ENCODE data around the gene CARD10.
A peak's percentile ranks its signal among the peaks of the same experiment; 100 is the strongest.

CARD10 gene

DNA sequence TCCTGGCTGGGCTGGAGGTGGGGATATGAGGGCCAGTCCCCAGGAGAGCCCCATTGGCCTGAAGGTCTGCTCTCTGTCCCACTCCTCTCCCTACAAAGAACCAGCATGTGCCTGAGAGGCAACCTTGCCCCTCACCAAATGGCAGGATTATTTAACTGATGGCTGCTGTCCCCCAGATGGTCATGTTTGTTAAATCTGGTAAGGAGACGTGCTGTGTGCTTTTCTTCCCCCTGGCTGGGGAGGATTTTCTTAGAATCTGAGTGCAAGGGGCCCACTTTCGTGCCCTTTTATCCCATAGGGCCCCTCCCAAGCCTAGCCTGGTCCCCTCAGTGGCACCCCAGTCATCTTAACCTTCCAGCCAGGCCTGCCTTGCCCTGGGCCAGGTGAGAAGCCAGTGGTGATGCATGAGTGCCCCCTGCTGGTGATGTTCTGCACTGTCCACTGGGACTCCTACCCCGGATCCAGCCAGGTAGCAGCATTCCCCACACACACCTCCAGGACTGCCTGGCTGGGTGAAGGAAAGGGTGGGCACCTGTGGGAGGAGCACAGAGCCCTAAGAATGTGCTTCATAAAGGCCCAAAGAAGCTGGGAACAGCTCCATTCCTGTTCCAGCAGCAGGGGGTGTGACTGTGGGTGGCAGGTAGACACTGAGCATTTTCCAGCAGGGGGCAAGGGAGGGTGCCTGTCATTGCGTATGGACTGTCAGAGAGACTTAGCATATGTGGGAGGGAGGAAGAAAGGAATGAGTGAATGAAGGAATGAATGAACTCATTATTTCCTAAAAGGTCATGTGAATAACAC, 61.9 kb downstream of the CARD10 start:
- TF ChIP-seq L3MBTL2 (conservative IDR thresholded peaks at IDR 0.05) (no peak), FOXM1 (IDR thresholded peaks at IDR 0.05; ENCODE audit: borderline replicate concordance) (peak; percentile 23; the same call in 1 of the 2 replicates)
- ChIA-PET POLR2A (interaction anchor here (1.3 kb wide), 1 partner anchor 139 kb away, joined by 3 read pairs; no protein-coding TSS in a partner anchor), CTCF (interaction anchor here (0.9 to 4.3 kb wide), 5 partner anchors 8 to 153 kb away, joined by 3 to 46 read pairs (median 4); no protein-coding TSS in a partner anchor)
- DNase-seq (ENCODE audit: extremely low spot score) = peak; percentile 93

DNA sequence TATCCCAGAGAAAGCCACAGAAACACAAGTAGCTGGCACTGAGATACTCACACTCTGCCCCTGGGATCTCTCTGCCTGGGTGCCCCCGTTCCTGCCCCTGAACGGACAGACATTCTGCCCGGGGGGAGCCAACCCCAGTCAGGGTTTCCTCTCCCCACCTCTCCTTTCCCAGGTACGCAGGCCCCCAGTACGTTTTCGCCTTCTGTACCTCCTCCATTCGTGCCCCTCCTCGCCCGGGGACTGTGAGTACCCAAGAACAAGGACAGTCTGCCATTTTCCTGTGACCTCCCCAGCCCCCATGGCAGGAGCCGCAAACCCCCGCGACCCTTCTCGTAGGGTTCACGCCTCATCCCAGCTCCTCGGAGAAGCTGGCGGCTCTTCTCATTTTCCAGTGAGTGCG, 62.9 kb downstream of the CARD10 start:
- TF ChIP-seq BHLHE40 (IDR thresholded peaks at IDR 0.05; ENCODE audit: borderline replicate concordance) (no peak), HDGF (IDR thresholded peaks at IDR 0.05; ENCODE audit: borderline replicate concordance) (no peak), LEF1 (IDR thresholded peaks at IDR 0.05; ENCODE audit: borderline replicate concordance) (no peak), FOXM1 (IDR thresholded peaks at IDR 0.05; ENCODE audit: borderline replicate concordance) (no peak), ELF4 (IDR thresholded peaks at IDR 0.05) (no peak), ZNF384 (IDR thresholded peaks at IDR 0.05) (no peak), SP1 (IDR thresholded peaks at IDR 0.05) (no peak), SUZ12 (IDR thresholded peaks at IDR 0.05) (no peak), TARDBP (IDR thresholded peaks at IDR 0.05) (no peak), ARNT (IDR thresholded peaks at IDR 0.05) (no peak), FOXK2 (IDR thresholded peaks at IDR 0.05) (no peak), L3MBTL2 (conservative IDR thresholded peaks at IDR 0.05) (no peak), NFRKB (IDR thresholded peaks at IDR 0.05) (no peak)
- TF ChIP-seq, protein P1, sequence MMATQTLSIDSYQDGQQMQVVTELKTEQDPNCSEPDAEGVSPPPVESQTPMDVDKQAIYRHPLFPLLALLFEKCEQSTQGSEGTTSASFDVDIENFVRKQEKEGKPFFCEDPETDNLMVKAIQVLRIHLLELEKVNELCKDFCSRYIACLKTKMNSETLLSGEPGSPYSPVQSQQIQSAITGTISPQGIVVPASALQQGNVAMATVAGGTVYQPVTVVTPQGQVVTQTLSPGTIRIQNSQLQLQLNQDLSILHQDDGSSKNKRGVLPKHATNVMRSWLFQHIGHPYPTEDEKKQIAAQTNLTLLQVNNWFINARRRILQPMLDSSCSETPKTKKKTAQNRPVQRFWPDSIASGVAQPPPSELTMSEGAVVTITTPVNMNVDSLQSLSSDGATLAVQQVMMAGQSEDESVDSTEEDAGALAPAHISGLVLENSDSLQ (IDR thresholded peaks at IDR 0.05) = no peak
- DNase-seq (ENCODE audit: extremely low spot score) = no peak
- ChIA-PET CTCF (interaction anchor here (0.7 to 4.3 kb wide), 5 partner anchors 16 to 151 kb away, joined by 3 to 46 read pairs (median 3); no protein-coding TSS in a partner anchor), POLR2A (no interaction called here)

DNA sequence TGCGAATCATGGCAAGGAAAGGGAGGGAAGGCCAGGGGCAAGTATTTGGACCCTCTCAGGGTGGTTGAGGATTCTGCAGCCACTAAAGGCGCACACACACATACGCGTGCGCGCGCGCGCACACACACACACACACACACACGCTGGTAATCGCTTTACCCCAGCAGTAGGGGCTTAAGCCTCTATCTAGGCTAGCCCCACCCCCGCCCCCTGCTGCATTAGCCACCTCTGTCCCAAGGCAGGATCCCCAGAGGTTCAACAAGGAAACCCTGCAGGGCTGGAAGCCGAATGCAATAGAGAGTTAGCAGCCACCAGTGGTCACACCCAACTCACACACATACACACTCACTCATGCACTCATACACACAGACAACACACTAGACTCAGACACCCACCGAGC, 63.3 kb downstream of the CARD10 start:
- DNase-seq (ENCODE audit: extremely low spot score) = no peak
- ChIA-PET CTCF (interaction anchor here (0.8 to 4.3 kb wide), 4 partner anchors 17 to 151 kb away, joined by 3 to 46 read pairs (median 4); no protein-coding TSS in a partner anchor), POLR2A (no interaction called here)
- no peak for TF ChIP-seq FOXK2 (IDR thresholded peaks at IDR 0.05)
- TF ChIP-seq LEF1 (IDR thresholded peaks at IDR 0.05; ENCODE audit: borderline replicate concordance) = no peak
- no peak for TF ChIP-seq L3MBTL2 (conservative IDR thresholded peaks at IDR 0.05)
- TF ChIP-seq SUZ12 (IDR thresholded peaks at IDR 0.05) = no peak
- no peak for TF ChIP-seq ARNT (IDR thresholded peaks at IDR 0.05)
- TF ChIP-seq SP1 (IDR thresholded peaks at IDR 0.05) = no peak
- no peak for TF ChIP-seq CTBP1 (IDR thresholded peaks at IDR 0.05; ENCODE audit: borderline replicate concordance)
- TF ChIP-seq NFRKB (IDR thresholded peaks at IDR 0.05) = no peak
- no peak for TF ChIP-seq BHLHE40 (IDR thresholded peaks at IDR 0.05; ENCODE audit: borderline replicate concordance)
- TF ChIP-seq FOXA1 (IDR thresholded peaks at IDR 0.05) = no peak

DNA sequence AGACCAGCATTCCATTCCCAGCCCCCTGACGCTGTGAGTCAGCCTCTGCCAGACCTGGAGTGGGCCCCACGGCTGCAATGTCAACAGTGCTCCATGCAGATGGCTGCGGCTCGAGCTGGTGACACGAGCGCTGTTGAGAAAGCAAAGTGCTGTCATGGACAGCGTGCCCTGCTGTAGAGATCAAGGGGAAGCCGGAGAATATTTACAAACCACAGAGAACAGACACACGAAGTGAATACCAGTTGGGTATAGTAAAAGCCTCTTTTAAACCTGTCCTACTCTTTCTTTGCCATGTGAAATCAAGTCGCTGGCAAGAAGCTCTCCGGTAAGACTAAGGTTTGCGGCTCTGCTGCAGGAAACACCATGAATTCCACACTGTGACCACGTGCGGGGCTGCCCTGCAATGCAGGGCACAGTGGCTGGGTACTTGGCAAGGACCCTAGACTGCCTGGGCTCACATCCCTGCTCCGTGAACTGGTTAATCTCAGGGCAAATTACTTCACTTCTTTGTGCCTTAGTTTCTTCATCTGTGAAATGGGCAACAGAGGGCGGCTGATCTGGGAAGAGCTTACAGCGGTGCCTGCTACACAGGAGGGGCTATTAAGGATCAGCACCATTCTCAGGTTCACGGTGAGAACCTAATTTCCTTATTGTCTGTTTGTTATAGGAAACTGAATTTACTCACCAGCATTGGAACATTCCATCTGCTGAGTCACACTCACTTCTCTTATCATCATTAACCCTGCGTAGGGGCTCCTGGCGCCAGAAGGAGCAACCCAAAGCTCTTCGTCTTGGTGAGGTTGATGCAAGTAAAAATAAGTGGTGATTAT, 64.1 kb downstream of the CARD10 start:
- TF ChIP-seq NFRKB (IDR thresholded peaks at IDR 0.05) (no peak), L3MBTL2 (conservative IDR thresholded peaks at IDR 0.05) (no peak), SUZ12 (IDR thresholded peaks at IDR 0.05) (no peak), TARDBP (IDR thresholded peaks at IDR 0.05) (no peak), LEF1 (IDR thresholded peaks at IDR 0.05; ENCODE audit: borderline replicate concordance) (no peak), ZNF384 (IDR thresholded peaks at IDR 0.05) (no peak), ELF4 (IDR thresholded peaks at IDR 0.05) (no peak), FOXA1 (IDR thresholded peaks at IDR 0.05) (no peak), FOXK2 (IDR thresholded peaks at IDR 0.05) (no peak), CTBP1 (IDR thresholded peaks at IDR 0.05; ENCODE audit: borderline replicate concordance) (no peak), HDGF (IDR thresholded peaks at IDR 0.05; ENCODE audit: borderline replicate concordance) (no peak), SP1 (IDR thresholded peaks at IDR 0.05) (no peak), BHLHE40 (IDR thresholded peaks at IDR 0.05; ENCODE audit: borderline replicate concordance) (no peak)
- TF ChIP-seq, protein P1 (IDR thresholded peaks at IDR 0.05) = no peak
- POLR2A ChIA-PET = no interaction called here
- DNase-seq (ENCODE audit: extremely low spot score) = no peak
- CTCF ChIA-PET = interaction anchor here (0.5 to 4.3 kb wide), 5 partner anchors 18 to 152 kb away, joined by 3 to 46 read pairs (median 3); no protein-coding TSS in a partner anchor

DNA sequence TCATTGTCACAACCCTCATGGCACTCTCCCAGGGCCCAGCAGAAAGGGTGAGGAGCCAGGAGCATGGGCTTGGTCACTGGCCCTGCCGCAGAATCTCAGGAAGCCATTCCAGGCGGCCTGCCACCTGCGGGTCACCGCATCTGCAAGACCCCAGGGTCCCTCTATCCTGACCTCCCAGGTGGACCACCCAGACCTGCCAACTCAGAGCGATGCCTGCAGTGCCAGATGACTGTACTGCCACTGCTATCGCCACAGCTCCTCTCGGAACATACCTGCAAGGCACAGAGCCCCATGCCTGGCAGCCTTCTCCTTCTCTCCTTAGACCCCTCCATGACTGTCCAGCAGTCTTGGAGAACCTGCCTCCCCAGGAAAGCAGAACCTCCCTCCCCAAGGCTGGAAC, 65.5 kb downstream of the CARD10 start:
- ChIA-PET CTCF (interaction anchor here (1.0 kb wide), 1 partner anchor 19 kb away, joined by 3 read pairs; no protein-coding TSS in a partner anchor), POLR2A (no interaction called here)
- DNase-seq (ENCODE audit: extremely low spot score) = no peak
- TF ChIP-seq CTBP1 (IDR thresholded peaks at IDR 0.05; ENCODE audit: borderline replicate concordance) = no peak
- no peak for TF ChIP-seq TARDBP (IDR thresholded peaks at IDR 0.05)
- TF ChIP-seq LEF1 (IDR thresholded peaks at IDR 0.05; ENCODE audit: borderline replicate concordance) = no peak

DNA sequence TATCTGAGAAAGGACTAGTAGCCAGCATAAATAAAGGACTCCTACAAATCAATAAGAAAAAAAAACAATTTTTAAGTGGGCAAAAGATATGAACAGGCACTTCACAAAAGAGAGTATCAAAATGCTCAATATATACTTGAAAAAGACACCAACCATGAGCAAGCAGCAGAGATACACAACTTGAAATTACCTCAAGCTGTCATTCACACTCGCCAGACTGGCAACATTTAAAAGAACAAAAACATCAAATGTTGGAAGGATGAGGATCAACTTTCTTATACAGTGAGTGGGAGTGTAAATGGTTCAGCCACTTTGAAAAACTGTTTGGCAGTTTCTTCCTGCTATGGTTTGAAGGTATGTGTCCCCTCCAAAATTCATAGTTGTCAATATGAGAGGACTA, 68.0 kb downstream of the CARD10 start:
- POLR2A ChIA-PET = no interaction called here
- CTCF ChIA-PET = no interaction called here
- TF ChIP-seq FOXM1 (IDR thresholded peaks at IDR 0.05; ENCODE audit: borderline replicate concordance) = no peak
- TF ChIP-seq L3MBTL2 (conservative IDR thresholded peaks at IDR 0.05) = no peak
- no peak for TF ChIP-seq LEF1 (IDR thresholded peaks at IDR 0.05; ENCODE audit: borderline replicate concordance)
- no peak for TF ChIP-seq ARNT (IDR thresholded peaks at IDR 0.05)
- no peak for TF ChIP-seq ZNF384 (IDR thresholded peaks at IDR 0.05)
- no peak for TF ChIP-seq BHLHE40 (IDR thresholded peaks at IDR 0.05; ENCODE audit: borderline replicate concordance)
- TF ChIP-seq FOXA1 (IDR thresholded peaks at IDR 0.05) = no peak
- no peak for TF ChIP-seq FOXK2 (IDR thresholded peaks at IDR 0.05)
- no peak for TF ChIP-seq HDGF (IDR thresholded peaks at IDR 0.05; ENCODE audit: borderline replicate concordance)
- TF ChIP-seq, protein P1 (IDR thresholded peaks at IDR 0.05) = no peak
- TF ChIP-seq NFRKB (IDR thresholded peaks at IDR 0.05) = no peak
- TF ChIP-seq TARDBP (IDR thresholded peaks at IDR 0.05) = no peak
- no peak for TF ChIP-seq SUZ12 (IDR thresholded peaks at IDR 0.05)
- no peak for TF ChIP-seq ELF4 (IDR thresholded peaks at IDR 0.05)
- DNase-seq (ENCODE audit: extremely low spot score) = no peak
